Measurements from ENCODE around the gene FLNB. TPM values are rescaled to one million over a fixed set of nuclear protein-coding genes. Genes with fewer than 3 reads are reported as not detected.
"Not testable (repeated sequence)": the region's sequence is repeated elsewhere in the genome, so short reads cannot be mapped to it uniquely, and the experiment has no call there.

Gene FLNB
- total RNA-seq, 1 experiment from 2014 or later, result 83.4 TPM

- Histone ChIP-seq H2AFZ (ENCODE audit: low read length) (no peak overlapping the region), H3K4me1 (ENCODE audit: insufficient read depth, low read length) (peaks cover 5% of the 10 kb centered on the region; the same call in 1 of the 2 replicates)
- no peak for DNase-seq
These were observed 47.1 kb downstream of the FLNB start for GRCh38 chr3:58055314-58055713.

DNA sequence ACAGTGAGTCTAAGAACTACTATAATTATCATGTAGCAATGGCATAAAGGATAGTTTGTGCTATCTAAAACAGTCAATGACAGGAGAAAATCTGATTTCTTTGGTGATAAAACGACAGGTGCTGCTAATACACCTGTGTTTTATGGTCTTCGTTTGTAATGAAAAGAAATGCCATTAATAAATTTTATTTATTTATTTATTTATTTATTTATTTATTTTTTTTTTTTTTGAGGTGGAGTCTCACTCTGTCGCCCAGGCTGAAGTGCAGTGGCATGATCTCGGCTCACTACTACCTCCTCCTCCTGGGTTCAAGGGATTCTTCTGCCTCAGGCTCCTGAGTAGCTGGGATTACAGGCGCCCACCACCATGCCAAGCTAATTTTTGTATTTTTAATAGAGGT lies 47.7 kb downstream of the FLNB start:
- H2BK15ac ChIP-seq (ENCODE audit: low read depth, low read length); H3K9me3 Mint-ChIP-seq; H4K5ac ChIP-seq (ENCODE audit: insufficient read length, low read depth, low read length); H4K8ac ChIP-seq (replicated peaks; ENCODE audit: insufficient read length, low read depth, low read length); H2BK20ac ChIP-seq (ENCODE audit: low read depth, low read length, poor library complexity, severe bottlenecking); DNase-seq; H3K23ac ChIP-seq (ENCODE audit: insufficient read length, low read depth, low read length); H2BK12ac ChIP-seq (ENCODE audit: insufficient read length, low read depth, low read length); H3K27me3 Mint-ChIP-seq (ENCODE audit: low read depth); H3K27ac ChIP-seq (ENCODE audit: insufficient read length, low read depth, low read length); H3K79me1 ChIP-seq (ENCODE audit: insufficient read depth, low read depth, low read length, poor library complexity, severe bottlenecking); H3T11ph ChIP-seq (ENCODE audit: low read length); H3K4me2 ChIP-seq (ENCODE audit: insufficient read depth, insufficient read length, low read length); H3K23me2 ChIP-seq (ENCODE audit: insufficient read length, low read depth, low read length, poor library complexity, severe bottlenecking); H3K27me3 ChIP-seq (ENCODE audit: insufficient read depth, low read length); H4K91ac ChIP-seq (ENCODE audit: insufficient read length, low read depth, low read length); H3K14ac ChIP-seq (ENCODE audit: insufficient read depth, low read length); H3K18ac ChIP-seq (ENCODE audit: insufficient read length, low read depth, low read length); H2BK5ac ChIP-seq (ENCODE audit: insufficient read length, low read length); H2AFZ ChIP-seq (ENCODE audit: low read length); H3K4me1 ChIP-seq (ENCODE audit: insufficient read depth, low read length); H3K9me3 ChIP-seq (ENCODE audit: control insufficient read depth, low read depth, low read length); H4K20me1 ChIP-seq (ENCODE audit: control insufficient read depth, insufficient read depth, insufficient read length); H2AK5ac ChIP-seq (ENCODE audit: insufficient read length, low read length); H3K56ac ChIP-seq (ENCODE audit: insufficient read length, low read depth, low read length); H3K4ac ChIP-seq (ENCODE audit: low read depth, low read length); H2BK120ac ChIP-seq (ENCODE audit: low read depth, low read length, poor library complexity, severe bottlenecking); H3K27ac Mint-ChIP-seq; H3K4me3 Mint-ChIP-seq; H3K9ac ChIP-seq (ENCODE audit: extremely low read depth, insufficient read length, low read length); H3K36me3 Mint-ChIP-seq (ENCODE audit: insufficient read depth in 1 of 3, low read depth in 3 of 3): not testable (repeated sequence)
- peaks cover 15% of the 10 kb centered on the region; the same call in 1 of the 2 replicates for H3K79me2 ChIP-seq (ENCODE audit: insufficient read depth, low read length)
- H3K4me1 Mint-ChIP-seq, result peaks cover 35 to 41% of the 10 kb centered on the region in 2 experiments
- no CpG with 5 or more reads among the region's 5 CpGs for WGBS (ENCODE audit: extremely low coverage, insufficient read length, low lambda C conversion rate)

More at GRCh38 chr3:58055314-58055713, 47.1 kb downstream of the FLNB start:
- peaks cover 0 to 6% (median 0%) of the 10 kb centered on the region in 3 experiments; a peak in 2 of 7 replicates for H3K36me3 Mint-ChIP-seq (ENCODE audit: insufficient read depth in 1 of 3, low read depth in 3 of 3)
- Histone ChIP-seq H3K79me1 (ENCODE audit: insufficient read depth, low read depth, low read length, poor library complexity, severe bottlenecking) (peaks cover 6% of the 10 kb centered on the region), H3K9me3 (ENCODE audit: control insufficient read depth, low read depth, low read length) (no peaks in the 10 kb centered on the region), H3K14ac (ENCODE audit: insufficient read depth, low read length) (no peak overlapping the region), H4K8ac (replicated peaks; ENCODE audit: insufficient read length, low read depth, low read length) (no peak overlapping the region), H2BK12ac (ENCODE audit: insufficient read length, low read depth, low read length) (no peak overlapping the region), H3K9ac (ENCODE audit: extremely low read depth, insufficient read length, low read length) (no peak overlapping the region), H3K18ac (ENCODE audit: insufficient read length, low read depth, low read length) (no peak overlapping the region), H3K23me2 (ENCODE audit: insufficient read length, low read depth, low read length, poor library complexity, severe bottlenecking) (no peaks in the 10 kb centered on the region), H2BK20ac (ENCODE audit: low read depth, low read length, poor library complexity, severe bottlenecking) (no peak overlapping the region), H3K27ac (ENCODE audit: insufficient read length, low read depth, low read length) (no peak overlapping the region), H2AK5ac (ENCODE audit: insufficient read length, low read length) (no peak overlapping the region), H2BK5ac (ENCODE audit: insufficient read length, low read length) (no peak overlapping the region), H3K79me2 (ENCODE audit: insufficient read depth, low read length) (peaks cover 21% of the 10 kb centered on the region; the same call in 1 of the 2 replicates), H4K5ac (ENCODE audit: insufficient read length, low read depth, low read length) (no peak overlapping the region), H3K23ac (ENCODE audit: insufficient read length, low read depth, low read length) (no peak overlapping the region), H3K56ac (ENCODE audit: insufficient read length, low read depth, low read length) (no peak overlapping the region), H2BK120ac (ENCODE audit: low read depth, low read length, poor library complexity, severe bottlenecking) (no peak overlapping the region), H3K4me2 (ENCODE audit: insufficient read depth, insufficient read length, low read length) (no peak overlapping the region), H3K27me3 (ENCODE audit: insufficient read depth, low read length) (no peaks in the 10 kb centered on the region), H3K4ac (ENCODE audit: low read depth, low read length) (no peak overlapping the region), H3T11ph (ENCODE audit: low read length) (no peak overlapping the region), H4K20me1 (ENCODE audit: control insufficient read depth, insufficient read depth, insufficient read length) (peaks cover 3% of the 10 kb centered on the region), H4K91ac (ENCODE audit: insufficient read length, low read depth, low read length) (no peak overlapping the region), H2BK15ac (ENCODE audit: low read depth, low read length) (no peak overlapping the region)
- no CpG with 5 or more reads among the region's 4 CpGs for WGBS (ENCODE audit: extremely low coverage, insufficient read length, low lambda C conversion rate)
- peak overlapping the region in 1 of 3 experiments; percentile 16; a peak in 2 of 7 replicates for H3K27ac Mint-ChIP-seq
- no peak for TF ChIP-seq CTCF (conservative IDR thresholded peaks at IDR 0.05)
- H3K9me3 Mint-ChIP-seq, result no peaks in the 10 kb centered on the region
- H3K27me3 Mint-ChIP-seq (ENCODE audit: low read depth), result no peaks in the 10 kb centered on the region
- H3K4me1 Mint-ChIP-seq, result peaks cover 36 to 42% of the 10 kb centered on the region in 2 experiments
- no peak overlapping the region for H3K4me3 Mint-ChIP-seq

Data from H9 (cell line).